ENCODE measurements around the gene MN1. TPM values are rescaled to one million over a fixed set of nuclear protein-coding genes. Genes with fewer than 3 reads are reported as not detected.

The MN1 gene
- total RNA-seq, 1 donor from 2014 or later: 0.23 TPM

GRCh38 chr22:27839057-27839660 is 37.6 kb upstream of the MN1 start:
- Mint-ChIP-seq H3K9me3 (peaks cover 3% of the 10 kb centered on the region), H3K36me3 (ENCODE audit: low read depth) (peaks cover 20% of the 10 kb centered on the region), H3K4me3 (no peak overlapping the region), H3K4me1 (no peaks in the 10 kb centered on the region), H3K27me3 (no peaks in the 10 kb centered on the region), H3K27ac (no peak overlapping the region)
- DNase-seq: no peak
- intact Hi-C loops (cut with micrococcal nuclease): no loop called here

- no peak overlapping the region for H3K4me3 Mint-ChIP-seq
- no peak overlapping the region for H3K27ac Mint-ChIP-seq
- DNase-seq: no peak
- intact Hi-C loops (cut with micrococcal nuclease): no loop called here
- peaks cover 3% of the 10 kb centered on the region for H3K9me3 Mint-ChIP-seq
- H3K4me1 Mint-ChIP-seq: peaks cover 15% of the 10 kb centered on the region
- no peaks in the 10 kb centered on the region for H3K27me3 Mint-ChIP-seq
- peaks cover 15% of the 10 kb centered on the region for H3K36me3 Mint-ChIP-seq (ENCODE audit: low read depth)
Observed at GRCh38 chr22:27836181-27836580, 34.6 kb upstream of the MN1 start.

- Mint-ChIP-seq H3K4me3 (no peak overlapping the region), H3K4me1 (peaks cover 17% of the 10 kb centered on the region), H3K27ac (no peak overlapping the region), H3K36me3 (ENCODE audit: low read depth) (peaks cover 13% of the 10 kb centered on the region), H3K9me3 (peaks cover 3% of the 10 kb centered on the region), H3K27me3 (no peaks in the 10 kb centered on the region)
- no peak for DNase-seq
- intact Hi-C loops (cut with micrococcal nuclease): no loop called here
Observed at GRCh38 chr22:27835446-27835845, 33.9 kb upstream of the MN1 start.

GRCh38 chr22:27834364-27835185 is 33.0 kb upstream of the MN1 start:
- no peak overlapping the region for H3K4me3 Mint-ChIP-seq
- H3K27ac Mint-ChIP-seq: no peak overlapping the region
- intact Hi-C loops (cut with micrococcal nuclease): no loop called here
- peaks cover 11% of the 10 kb centered on the region for H3K36me3 Mint-ChIP-seq (ENCODE audit: low read depth)
- H3K9me3 Mint-ChIP-seq: peaks cover 3% of the 10 kb centered on the region
- H3K27me3 Mint-ChIP-seq: no peaks in the 10 kb centered on the region
- no peak for DNase-seq
- H3K4me1 Mint-ChIP-seq: peaks cover 17% of the 10 kb centered on the region

- Mint-ChIP-seq H3K4me3 (no peak overlapping the region), H3K27ac (no peak overlapping the region), H3K4me1 (peaks cover 17% of the 10 kb centered on the region), H3K9me3 (peaks cover 3% of the 10 kb centered on the region), H3K36me3 (ENCODE audit: low read depth) (peaks cover 10% of the 10 kb centered on the region), H3K27me3 (no peaks in the 10 kb centered on the region)
- intact Hi-C loops (cut with micrococcal nuclease): no loop called here
- DNase-seq: no peak
Observed at GRCh38 chr22:27833803-27834202, 32.2 kb upstream of the MN1 start.

- Mint-ChIP-seq H3K4me1 (peaks cover 17% of the 10 kb centered on the region), H3K9me3 (peaks cover 2% of the 10 kb centered on the region), H3K4me3 (peak overlapping the region; percentile 37), H3K36me3 (ENCODE audit: low read depth) (peaks cover 5% of the 10 kb centered on the region), H3K27me3 (no peaks in the 10 kb centered on the region), H3K27ac (no peak overlapping the region)
- no peak for DNase-seq
- intact Hi-C loops (cut with micrococcal nuclease): no loop called here
Observed at GRCh38 chr22:27832606-27833005, 31.1 kb upstream of the MN1 start.

GRCh38 chr22:27829620-27830019 is 28.1 kb upstream of the MN1 start:
- intact Hi-C loops (cut with micrococcal nuclease): no loop called here
- peaks cover 17% of the 10 kb centered on the region for H3K4me1 Mint-ChIP-seq
- no peak overlapping the region for H3K4me3 Mint-ChIP-seq
- DNase-seq: no peak
- H3K36me3 Mint-ChIP-seq (ENCODE audit: low read depth): no peaks in the 10 kb centered on the region
- no peaks in the 10 kb centered on the region for H3K9me3 Mint-ChIP-seq
- H3K27ac Mint-ChIP-seq: no peak overlapping the region
- no peaks in the 10 kb centered on the region for H3K27me3 Mint-ChIP-seq

- intact Hi-C loops (cut with micrococcal nuclease): no loop called here
- Mint-ChIP-seq H3K4me1 (peaks cover 17% of the 10 kb centered on the region), H3K27ac (no peak overlapping the region), H3K27me3 (no peaks in the 10 kb centered on the region), H3K36me3 (ENCODE audit: low read depth) (no peaks in the 10 kb centered on the region), H3K4me3 (no peak overlapping the region), H3K9me3 (no peaks in the 10 kb centered on the region)
- no peak for DNase-seq
Observed at GRCh38 chr22:27827604-27828587, 26.3 kb upstream of the MN1 start.

- no peaks in the 10 kb centered on the region for H3K4me1 Mint-ChIP-seq
- H3K9me3 Mint-ChIP-seq: no peaks in the 10 kb centered on the region
- intact Hi-C loops (cut with micrococcal nuclease): no loop called here
- H3K4me3 Mint-ChIP-seq: no peak overlapping the region
- DNase-seq: peak; percentile 67
- H3K27me3 Mint-ChIP-seq: no peaks in the 10 kb centered on the region
- no peaks in the 10 kb centered on the region for H3K36me3 Mint-ChIP-seq (ENCODE audit: low read depth)
- no peak overlapping the region for H3K27ac Mint-ChIP-seq
Observed at GRCh38 chr22:27825174-27825573, 23.6 kb upstream of the MN1 start.

- Mint-ChIP-seq H3K27me3 (no peaks in the 10 kb centered on the region), H3K27ac (no peak overlapping the region), H3K36me3 (ENCODE audit: low read depth) (no peaks in the 10 kb centered on the region), H3K4me1 (no peaks in the 10 kb centered on the region), H3K9me3 (no peaks in the 10 kb centered on the region), H3K4me3 (no peak overlapping the region)
- no peak for DNase-seq
- intact Hi-C loops (cut with micrococcal nuclease): no loop called here
Observed at GRCh38 chr22:27823221-27823620, 21.7 kb upstream of the MN1 start.

- Mint-ChIP-seq H3K9me3 (no peaks in the 10 kb centered on the region), H3K36me3 (ENCODE audit: low read depth) (no peaks in the 10 kb centered on the region), H3K27me3 (no peaks in the 10 kb centered on the region), H3K4me1 (no peaks in the 10 kb centered on the region), H3K4me3 (no peak overlapping the region), H3K27ac (no peak overlapping the region)
- DNase-seq: no peak
- intact Hi-C loops (cut with micrococcal nuclease): no loop called here
Observed at GRCh38 chr22:27820896-27821866, 19.6 kb upstream of the MN1 start.

- no peaks in the 10 kb centered on the region for H3K27me3 Mint-ChIP-seq
- H3K4me3 Mint-ChIP-seq: no peak overlapping the region
- intact Hi-C loops (cut with micrococcal nuclease): no loop called here
- DNase-seq: no peak
- H3K36me3 Mint-ChIP-seq (ENCODE audit: low read depth): no peaks in the 10 kb centered on the region
- no peaks in the 10 kb centered on the region for H3K9me3 Mint-ChIP-seq
- H3K27ac Mint-ChIP-seq: no peak overlapping the region
- no peaks in the 10 kb centered on the region for H3K4me1 Mint-ChIP-seq
Observed at GRCh38 chr22:27816552-27816951, 15.0 kb upstream of the MN1 start.
